Measurements from ENCODE around the gene PFKFB3.
"Not testable (repeated sequence)": the region's sequence is repeated elsewhere in the genome, so short reads cannot be mapped to it uniquely, and the experiment has no call there.

Gene PFKFB3

DNA sequence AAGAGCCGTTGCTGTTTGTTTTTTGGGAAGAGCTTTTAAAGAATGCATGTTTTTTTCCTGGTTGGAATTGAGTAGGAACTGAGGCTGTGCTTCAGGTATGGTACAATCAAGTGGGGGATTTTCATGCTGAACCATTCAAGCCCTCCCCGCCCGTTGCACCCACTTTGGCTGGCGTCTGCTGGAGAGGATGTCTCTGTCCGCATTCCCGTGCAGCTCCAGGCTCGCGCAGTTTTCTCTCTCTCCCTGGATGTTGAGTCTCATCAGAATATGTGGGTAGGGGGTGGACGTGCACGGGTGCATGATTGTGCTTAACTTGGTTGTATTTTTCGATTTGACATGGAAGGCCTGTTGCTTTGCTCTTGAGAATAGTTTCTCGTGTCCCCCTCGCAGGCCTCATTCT is 31.6 kb downstream of the PFKFB3 start:
- no peak for DNase-seq

DNA sequence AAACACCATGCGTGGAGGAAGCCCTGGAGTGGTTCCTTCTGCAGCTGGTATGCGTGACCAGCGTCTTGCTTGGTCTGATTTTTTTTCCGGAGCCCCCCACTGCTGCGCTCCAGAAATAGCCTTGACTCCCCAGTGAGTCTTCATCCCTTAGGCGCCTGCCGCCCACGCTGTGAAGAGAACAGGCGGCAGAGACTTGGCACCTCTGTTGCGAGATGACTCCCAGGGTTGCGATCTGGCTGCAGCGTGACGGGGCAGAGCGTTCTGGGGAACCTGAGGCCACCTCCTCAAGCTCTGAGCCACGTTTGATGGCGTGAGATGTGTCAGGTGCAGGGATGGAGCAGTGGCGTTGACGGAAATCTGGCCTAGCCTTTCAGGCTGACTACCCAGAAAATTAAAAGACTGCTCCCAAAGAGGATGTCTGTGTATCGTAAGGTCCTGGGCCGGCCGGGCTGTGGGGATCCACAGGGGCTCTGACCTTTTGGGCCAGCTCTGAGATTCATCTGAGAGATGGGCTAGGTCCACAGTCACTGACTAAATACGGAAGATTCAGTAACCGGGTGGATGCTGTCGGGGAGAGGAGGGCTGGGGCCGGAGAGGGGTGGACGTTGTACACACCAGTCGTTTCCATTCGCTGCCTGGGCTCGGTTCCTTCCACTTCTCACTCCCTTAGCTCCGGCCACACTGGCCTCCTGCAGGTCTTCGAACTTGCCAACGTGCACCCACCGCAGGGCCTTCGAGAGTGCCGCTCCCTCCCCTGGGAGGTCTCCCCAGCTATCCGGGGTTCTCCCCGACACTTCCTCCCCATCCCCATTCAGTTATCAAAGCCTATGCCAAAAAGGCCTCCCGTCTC is 33.8 kb downstream of the PFKFB3 start:
- peak in 2 of 51 donors; percentile 37 to 48 for DNase-seq

DNA sequence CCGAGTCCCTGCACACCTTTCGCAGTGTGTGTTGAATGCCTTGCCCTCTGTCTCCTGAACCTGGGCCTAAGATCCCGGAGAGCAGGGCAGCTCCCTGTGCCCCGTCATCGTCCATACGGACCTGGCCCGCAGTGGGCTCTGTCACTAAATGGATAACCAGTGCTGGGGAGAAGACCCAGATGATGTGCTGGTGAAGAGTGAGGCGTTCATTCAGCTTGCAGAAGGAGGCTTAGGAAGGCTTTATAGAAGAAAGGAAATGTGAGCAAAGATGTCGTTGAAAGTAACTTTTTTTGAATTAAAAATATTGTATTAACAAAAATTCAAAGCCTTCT is 34.4 kb downstream of the PFKFB3 start:
- no peak for DNase-seq

DNA sequence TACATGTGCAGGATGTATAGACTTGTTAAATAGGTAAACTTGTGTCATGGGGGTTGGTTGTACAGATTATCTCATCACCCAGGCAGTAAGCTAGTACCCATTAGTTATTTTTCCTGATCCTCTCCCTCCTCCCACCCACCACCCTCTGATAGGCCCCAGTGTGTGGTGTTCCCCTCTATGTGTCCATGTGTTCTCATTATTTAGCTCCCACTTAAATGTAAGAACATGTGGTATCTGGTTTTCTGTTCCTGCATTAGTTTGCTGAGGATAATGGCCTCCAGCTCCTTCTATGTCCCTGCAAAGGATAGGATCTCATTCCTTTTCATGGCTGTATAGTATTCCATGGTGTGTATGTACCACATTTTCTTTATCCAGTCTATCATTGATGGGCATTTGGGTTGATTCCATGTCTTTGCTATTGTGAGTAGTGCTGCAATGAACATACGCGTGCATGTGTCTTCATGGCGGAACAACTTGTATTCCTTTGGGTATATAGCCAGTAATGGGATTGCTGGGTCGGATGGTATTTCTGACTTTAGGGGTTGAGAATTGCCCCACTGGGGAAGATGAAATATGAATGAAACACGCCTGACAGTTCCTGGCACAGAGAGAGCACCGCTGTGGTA is 36.0 kb downstream of the PFKFB3 start:
- DNase-seq, result not testable (repeated sequence)

DNA sequence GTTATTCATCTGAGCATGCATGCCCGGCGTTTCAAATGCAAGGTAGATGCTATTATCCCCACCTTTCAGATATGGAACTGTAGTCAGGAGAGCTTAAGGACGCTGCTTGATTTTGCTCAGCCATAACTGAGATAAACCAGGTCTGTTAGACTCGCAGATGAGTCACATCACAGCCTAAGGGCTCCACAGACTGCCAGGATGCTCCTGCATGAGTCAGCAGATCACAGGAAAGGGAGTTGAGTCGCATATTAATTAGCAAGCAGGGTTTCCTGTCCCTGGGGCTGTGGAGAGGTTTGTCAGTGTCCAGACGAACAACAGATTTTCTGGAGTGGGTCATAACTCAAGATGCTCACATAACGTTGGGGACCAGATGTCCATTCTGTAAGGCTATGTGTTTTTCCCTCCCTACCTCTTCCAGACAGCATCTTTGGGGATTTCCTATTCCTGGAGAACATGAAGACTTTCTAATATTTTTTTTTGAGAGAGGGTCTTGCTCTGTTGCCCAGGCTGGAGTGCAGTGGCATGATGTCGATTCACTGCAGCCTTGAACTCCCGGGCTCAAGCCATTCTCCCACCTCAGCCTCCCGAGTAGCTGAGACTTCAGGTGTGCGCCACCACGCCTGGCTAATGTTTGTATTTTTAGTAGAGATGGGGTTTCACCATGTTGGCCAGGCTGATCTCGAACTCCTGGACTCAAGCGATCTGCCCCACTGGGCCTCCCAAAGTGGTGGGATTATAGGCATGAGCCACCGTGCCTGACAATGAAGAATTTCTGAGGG is 36.7 kb downstream of the PFKFB3 start:
- peak in 8 of 51 donors; percentile 20 to 66 (median 40) for DNase-seq

DNA sequence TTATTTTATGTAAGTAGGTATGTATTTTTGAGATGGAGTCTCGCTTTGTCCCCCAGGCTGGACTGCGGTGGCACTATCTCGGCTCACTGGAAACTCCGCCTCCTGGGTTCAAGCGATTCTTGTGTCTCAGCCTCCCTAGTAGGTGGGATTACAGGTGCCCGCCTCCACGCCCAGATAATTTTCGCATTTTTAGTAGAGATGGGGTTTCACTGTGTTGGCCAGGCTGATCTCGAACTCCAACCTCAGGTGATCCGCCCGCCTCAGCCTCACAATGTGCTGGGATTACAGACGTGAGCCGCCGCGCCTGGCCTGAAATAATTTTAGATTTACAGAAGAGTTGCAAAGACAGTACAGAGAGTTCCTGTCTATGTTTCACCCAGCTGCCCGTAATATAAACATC is 37.5 kb downstream of the PFKFB3 start:
- no peak for DNase-seq

DNA sequence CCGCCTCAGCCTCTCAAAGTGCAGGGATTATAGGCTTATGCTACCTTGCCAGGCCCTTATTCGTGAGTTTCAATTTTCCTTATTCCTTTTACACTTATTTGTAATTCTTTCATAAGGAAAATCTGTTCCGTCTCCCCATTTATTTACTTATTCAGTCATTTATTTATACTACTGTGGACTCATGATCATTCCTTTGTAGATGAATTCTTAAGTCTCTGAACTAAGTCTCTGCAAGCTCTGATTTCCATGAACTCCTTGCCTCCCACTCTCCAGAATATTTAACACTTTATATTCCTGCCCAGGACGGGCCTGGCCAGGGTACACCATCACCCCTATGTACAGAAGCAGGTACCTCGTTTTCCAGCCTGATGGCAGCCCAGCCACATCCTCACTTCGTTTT is 39.4 kb downstream of the PFKFB3 start:
- no peak for DNase-seq

DNA sequence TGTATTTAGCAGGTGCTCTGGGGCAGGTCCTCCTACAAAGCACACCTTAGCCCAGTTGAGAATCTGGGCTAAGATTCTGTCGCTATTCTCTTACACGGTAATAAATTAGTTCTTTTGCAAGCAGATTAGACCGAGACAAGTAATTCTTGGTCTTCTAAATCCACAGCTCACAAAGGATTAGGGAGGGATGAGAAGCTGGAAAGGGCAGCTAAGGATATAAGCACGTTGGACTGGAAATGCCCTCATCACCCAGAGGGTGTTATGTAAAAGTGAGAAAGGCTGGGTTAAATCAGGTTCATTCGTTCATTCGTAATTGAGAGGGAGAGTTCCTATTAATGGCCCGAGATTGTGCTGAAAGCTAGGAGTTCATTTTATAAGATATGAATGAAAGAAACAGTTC is 41.8 kb downstream of the PFKFB3 start:
- DNase-seq, result no peak

DNA sequence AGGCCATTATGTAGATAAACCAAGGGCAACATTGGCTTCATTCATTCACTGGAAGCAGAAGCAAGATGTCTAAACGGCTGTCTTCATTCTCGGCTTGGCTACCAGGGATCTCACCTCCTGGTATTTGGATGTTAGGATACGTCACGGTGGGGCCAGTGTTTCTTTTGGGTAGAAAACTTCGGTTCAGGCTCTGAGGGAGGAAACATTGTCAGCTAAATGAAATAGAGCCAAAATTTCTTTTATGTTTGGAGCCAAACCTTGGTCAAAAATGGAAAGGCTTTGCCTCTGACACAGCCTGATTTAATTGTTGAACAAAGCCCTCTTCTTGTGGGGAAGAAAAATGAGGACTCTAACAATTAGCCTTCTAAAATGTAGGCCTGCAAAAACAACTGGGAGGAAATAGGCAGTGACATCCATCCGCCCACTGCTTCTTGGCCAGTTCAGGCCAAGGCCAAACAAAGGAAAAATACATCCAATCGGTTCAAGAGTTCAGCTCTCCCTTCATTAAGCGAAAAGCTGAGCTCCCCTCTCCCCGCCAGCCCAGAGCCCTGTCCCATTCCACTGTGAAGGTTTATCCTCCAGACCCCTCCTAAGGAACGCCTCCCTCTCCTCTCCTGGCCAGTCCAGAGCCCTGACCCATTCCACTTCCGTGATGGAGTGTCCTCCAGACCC is 44.4 kb downstream of the PFKFB3 start:
- peak in 19 of 51 donors; percentile 35 to 84 (median 58) for DNase-seq

DNA sequence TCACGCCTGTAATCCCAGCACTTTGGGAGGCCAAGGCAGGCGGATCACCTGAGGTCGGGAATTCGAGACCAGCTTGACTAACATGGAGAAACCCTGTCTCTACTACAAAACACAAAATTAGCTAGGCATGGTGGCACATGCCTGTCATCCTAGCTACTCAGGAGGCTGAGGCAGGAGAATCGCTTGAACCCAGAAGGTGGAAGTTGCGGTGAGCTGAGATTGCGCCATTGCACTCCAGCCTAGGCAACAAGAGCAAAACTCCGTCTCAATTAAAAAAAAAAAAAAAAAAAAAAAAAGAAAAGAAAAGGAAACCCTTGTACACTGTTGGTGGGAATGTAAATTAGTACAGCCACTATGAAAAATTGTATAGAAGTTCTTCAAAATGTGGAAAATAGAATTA is 46.2 kb downstream of the PFKFB3 start:
- not testable (repeated sequence) for DNase-seq

DNA sequence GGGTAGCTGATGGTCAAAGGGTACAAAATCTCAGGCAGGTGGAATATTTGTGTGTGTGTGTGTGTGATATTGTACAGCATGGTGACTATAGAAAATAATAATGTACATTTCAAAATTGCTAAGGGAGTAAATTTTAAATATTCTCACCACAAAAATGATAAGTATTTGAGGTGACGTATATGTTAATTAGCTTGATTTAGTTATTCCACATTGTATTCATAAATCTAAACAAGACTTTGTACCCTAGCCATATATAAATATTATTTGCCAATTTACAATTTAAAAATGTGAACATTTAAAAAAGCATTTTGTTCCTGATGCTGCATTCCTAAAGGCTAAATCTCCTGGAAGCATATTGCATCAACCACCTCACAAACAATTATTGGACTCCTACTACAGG is 47.0 kb downstream of the PFKFB3 start:
- no peak for DNase-seq

DNA sequence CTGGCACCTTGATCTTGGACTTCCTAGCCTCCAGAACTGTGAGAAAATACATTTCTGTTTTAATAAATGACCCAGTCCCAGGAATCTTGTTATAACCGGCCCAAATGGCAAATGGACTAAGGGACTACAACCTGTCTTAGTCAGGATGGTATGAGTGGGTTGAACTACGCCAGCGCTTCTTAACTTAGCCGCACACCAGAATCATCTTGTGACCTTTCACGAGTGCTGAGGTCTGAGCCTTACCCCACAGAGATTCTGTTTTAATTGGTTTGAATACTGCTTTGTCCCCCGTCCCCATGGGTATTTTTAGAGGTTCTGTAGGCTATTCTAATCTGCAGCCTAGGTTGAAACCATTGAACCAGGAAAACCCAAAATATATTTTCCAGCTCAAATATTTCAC is 48.0 kb downstream of the PFKFB3 start:
- no peak for DNase-seq

DNA sequence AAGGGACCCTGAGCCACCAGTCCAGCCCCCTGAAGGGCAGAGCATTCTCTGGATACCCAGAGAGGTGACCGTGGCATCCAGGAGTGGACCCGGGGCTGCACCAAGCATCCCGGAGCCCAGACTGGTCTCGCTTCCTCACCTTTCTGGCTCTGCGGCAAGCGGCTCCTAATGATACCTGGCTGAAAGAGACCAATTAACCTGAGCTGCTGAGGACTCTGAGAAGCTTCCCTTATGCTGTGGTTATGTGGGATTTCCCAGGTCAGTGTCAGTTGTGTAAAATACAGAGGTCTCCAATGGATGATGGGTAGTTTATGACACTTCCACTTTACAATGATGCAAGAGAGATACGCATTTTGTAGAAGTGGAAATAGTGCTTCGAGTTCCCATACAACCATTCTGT is 51.5 kb downstream of the PFKFB3 start:
- DNase-seq, result no peak

DNA sequence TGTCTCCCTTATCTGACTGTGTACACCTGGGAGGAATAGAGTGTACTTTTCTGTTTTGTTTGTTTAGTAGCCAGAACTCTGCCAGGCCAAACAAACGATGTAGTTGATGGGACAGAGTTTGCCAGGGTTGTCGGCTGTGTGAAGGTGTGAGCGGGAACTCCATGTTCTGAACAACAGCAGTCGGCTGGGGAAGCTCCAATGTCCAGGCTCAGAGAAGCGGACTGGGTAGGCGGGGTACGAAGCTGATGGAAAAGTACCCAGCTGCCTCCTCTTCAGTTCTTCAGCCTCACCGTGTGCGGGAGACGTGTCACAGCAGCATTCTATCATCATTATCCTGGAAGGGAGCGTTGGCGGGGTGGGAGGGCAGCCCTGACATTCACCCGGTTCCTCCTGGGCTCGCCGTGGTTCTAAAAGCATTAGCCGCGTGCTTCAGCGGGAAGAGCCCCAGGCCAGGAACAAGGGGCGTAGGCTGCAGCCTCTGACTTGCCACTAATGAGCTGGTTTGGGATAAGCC is 52.9 kb downstream of the PFKFB3 start:
- DNase-seq, result no peak

DNA sequence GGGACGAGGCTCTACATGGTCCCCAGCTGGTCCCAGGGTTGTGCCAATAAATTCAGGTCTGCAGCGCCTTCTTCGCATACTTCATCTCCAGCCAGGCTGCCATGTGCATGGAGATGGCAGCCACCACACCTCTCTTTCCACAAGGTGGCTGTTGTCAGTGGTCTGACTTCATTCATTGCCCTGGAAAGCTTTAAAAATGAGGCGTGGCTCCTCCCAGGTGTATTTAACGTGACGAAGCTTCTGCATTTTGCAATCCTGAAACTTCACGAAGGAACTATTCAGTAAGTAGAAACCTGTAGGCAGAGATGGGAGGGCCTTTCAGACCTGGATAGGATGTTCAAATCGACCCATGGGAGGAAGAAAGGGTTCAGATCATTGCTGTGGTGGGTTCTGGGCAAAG is 53.7 kb downstream of the PFKFB3 start:
- no peak for DNase-seq

DNA sequence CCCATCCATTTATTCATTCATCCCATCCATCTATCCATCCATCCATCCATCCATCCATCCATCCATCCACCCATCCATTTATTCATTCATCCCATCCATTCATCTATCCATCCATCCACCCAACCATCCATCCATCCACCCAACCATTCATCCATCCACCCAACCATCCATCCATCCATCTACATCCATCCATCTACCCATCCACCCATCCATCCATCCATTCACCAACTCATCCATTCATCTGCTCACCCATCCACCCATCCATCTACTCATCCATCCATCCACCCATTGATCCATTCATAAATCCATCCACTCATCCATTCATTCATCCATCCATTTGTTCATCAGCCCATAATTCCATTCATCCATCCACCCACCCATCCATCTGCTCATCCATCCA is 56.4 kb downstream of the PFKFB3 start:
- DNase-seq, result no peak

DNA sequence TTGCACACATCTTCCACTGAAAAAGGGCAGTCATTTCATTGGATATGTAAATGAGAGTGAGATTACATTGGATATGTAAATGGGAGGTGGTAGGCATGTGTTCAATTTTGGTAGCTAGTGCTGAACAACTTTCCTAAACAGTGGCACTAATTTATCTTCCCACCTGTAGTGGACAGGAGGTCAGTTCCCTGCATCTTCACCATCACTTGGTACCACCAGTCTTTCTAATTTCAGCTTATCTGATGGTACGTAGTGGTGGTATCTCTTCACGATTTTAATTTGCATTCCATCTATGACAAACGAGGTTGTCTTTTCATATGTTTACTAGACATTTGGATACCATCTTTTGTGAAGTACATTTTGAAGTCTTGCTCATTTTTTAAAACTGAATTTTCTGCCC is 58.1 kb downstream of the PFKFB3 start:
- no peak for DNase-seq

DNA sequence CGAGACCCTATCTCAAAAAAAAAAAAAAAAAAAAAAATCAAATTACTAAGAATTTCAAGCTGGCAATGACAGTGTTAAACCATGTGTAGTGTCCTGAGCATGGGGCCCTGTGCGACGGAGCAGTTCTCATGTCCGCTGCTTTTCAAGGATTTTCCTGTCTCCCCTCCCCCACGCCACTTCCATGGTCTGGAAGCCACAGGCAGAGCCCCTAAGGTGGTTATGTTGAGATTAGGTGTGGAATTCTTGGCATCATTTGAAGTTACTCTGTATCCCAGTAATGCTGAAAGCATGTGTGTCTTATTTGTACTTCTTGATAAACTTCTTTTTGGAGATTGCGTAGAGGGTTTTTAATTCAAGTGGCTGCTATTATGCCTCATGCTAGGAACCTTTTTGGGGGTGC is 65.2 kb downstream of the PFKFB3 start:
- DNase-seq, result no peak

DNA sequence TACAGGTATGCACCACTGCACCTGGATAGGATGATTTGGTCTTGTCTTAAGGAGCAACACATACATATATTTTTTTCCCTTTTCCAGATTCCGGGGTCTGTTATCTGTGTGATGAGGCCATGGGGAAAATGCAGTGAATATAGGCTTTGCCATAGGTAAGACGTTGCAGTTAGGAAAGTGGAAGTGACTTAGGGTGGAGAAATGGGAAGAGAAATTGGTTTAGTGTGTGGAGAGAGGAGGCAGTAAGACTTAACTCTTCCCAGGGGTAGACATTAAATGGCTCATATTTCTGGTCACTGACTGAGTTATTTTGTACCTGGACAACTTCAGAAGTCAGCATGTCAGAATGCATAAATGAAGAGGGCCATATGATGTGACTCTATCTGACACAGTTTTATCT is 66.7 kb downstream of the PFKFB3 start:
- DNase-seq, result no peak

DNA sequence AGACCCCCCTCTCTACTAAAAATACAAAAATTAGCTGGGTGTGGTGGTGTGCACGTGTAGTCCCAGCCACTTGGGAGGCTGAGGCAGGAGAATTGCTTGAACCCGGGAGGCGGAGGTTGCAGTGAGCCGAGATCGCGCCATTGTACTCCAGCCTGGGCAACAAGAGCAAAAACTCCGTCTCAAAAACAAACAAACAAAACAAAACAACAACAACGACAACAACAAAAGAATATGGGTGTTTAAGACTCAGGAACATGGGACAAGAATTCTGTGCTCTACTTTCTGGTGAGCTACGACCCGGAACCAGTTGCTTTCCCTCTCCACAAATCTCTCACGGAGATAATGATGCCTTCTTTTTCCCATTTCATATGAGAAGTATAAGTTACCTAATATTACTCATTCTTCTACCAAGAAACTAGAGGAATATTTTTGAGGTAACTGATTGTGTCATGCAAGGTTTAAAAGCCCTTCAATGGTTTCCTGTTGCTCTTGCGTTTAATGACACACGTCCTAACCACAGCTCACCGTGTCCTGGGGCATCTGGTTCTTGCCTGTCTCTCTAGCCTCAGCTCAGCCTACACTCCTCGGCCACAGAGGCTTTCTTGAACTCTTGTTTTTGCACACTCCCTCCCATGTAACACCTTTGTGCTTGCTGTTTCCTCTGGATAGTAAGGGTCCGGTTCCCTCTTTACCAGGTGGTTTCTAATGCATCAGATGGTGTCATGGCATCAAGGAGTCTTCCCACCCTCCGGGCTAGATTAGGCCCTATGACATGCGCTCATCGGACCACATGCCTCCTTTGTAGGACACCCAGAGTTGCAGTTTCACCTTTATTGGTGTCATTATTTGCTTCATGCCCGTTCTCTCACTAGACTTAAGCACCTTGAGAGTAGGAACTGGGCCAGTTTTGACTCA is 67.5 kb downstream of the PFKFB3 start:
- DNase-seq, result no peak

DNA sequence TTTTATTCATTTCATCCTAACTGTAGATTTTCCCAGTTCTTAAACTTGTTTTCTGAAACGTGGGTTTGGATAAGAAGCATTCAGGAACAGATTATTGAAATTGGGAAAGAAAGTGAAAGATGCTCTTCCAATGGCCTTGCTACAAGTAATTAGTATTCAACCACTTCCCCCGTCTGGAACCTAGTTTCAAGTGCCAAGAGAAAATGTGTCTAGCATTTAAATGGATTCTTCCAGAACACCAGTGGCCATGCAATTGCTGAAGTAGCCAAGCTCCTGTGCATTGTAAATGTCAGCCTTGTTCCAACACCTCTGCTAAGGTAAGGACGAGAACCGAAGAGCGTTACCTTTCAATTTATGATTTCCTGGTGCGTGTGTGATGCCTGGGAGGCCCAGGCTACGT is 68.2 kb downstream of the PFKFB3 start:
- peak in 9 of 51 donors; percentile 9 to 63 (median 28) for DNase-seq

All from hypothalamus (tissue), 51 donors.